ENCODE measurements around the gene CEP112. TPM values are rescaled to one million over a fixed set of nuclear protein-coding genes. Genes with fewer than 3 reads are reported as not detected.

The CEP112 gene
- total RNA-seq, 6 donors from 2014 or later: 14.3 to 70.2 (median 31.0) TPM

- TF ChIP-seq CTCF (IDR thresholded peaks at IDR 0.05) (peak in 4 of 6 experiments; percentile 9 to 59 (median 49)), POLR2A (IDR thresholded peaks at IDR 0.05) (no peak)
- ATAC-seq (ENCODE audit: low FRiP score in 2 of 2): no peak
- Histone ChIP-seq H3K9me3 (peaks cover 0 to 16% (median 3%) of the 10 kb centered on the region in 4 donors), H3K4me1 (no peaks in the 10 kb centered on the region), H3K27me3 (no peaks in the 10 kb centered on the region), H3K27ac (no peak overlapping the region), H3K4me3 (no peak overlapping the region), H3K36me3 (no peaks in the 10 kb centered on the region)
- WGBS, 2 donors: 76 to 77% methylated on average over 2 of the region's 2 CpGs
- no peak for DNase-seq
Observed at GRCh38 chr17:65987988-65988387, 203.9 kb downstream of the CEP112 start.

GRCh38 chr17:65985571-65985970 is 206.4 kb downstream of the CEP112 start:
- DNase-seq (no peak), ATAC-seq (ENCODE audit: low FRiP score in 2 of 2) (no peak)
- 91 to 94% methylated on average over 3 of the region's 3 CpGs for WGBS, 2 donors
- TF ChIP-seq POLR2A (IDR thresholded peaks at IDR 0.05): no peak
- no peak for TF ChIP-seq CTCF (IDR thresholded peaks at IDR 0.05)
- TF ChIP-seq EP300 (IDR thresholded peaks at IDR 0.05): no peak
- no peak for TF ChIP-seq POLR2AphosphoS5 (IDR thresholded peaks at IDR 0.05)
- no peaks in the 10 kb centered on the region for H3K36me3 ChIP-seq
- H3K27ac ChIP-seq: no peak overlapping the region
- H3K9me3 ChIP-seq: peaks cover 0 to 16% (median 3%) of the 10 kb centered on the region in 4 donors
- H3K4me1 ChIP-seq: no peaks in the 10 kb centered on the region
- H3K4me3 ChIP-seq: no peak overlapping the region
- no peaks in the 10 kb centered on the region for H3K27me3 ChIP-seq

GRCh38 chr17:65984299-65984698 is 207.6 kb downstream of the CEP112 start:
- H3K4me3 ChIP-seq: no peak overlapping the region
- TF ChIP-seq EP300 (IDR thresholded peaks at IDR 0.05): no peak
- no peak for TF ChIP-seq CTCF (IDR thresholded peaks at IDR 0.05)
- no peak for TF ChIP-seq POLR2A (IDR thresholded peaks at IDR 0.05)
- TF ChIP-seq POLR2AphosphoS5 (IDR thresholded peaks at IDR 0.05): no peak
- H3K4me1 ChIP-seq: no peaks in the 10 kb centered on the region
- H3K9me3 ChIP-seq: peaks cover 0 to 14% (median 3%) of the 10 kb centered on the region in 4 donors
- 83 to 87% methylated on average over 3 of the region's 3 CpGs for WGBS, 2 donors
- no peak for ATAC-seq (ENCODE audit: low FRiP score in 2 of 2)
- H3K27ac ChIP-seq: no peak overlapping the region
- H3K27me3 ChIP-seq: no peaks in the 10 kb centered on the region
- DNase-seq: no peak
- H3K36me3 ChIP-seq: no peaks in the 10 kb centered on the region

GRCh38 chr17:65978871-65979270 is 213.1 kb downstream of the CEP112 start:
- H3K4me1 ChIP-seq: no peaks in the 10 kb centered on the region
- no peak overlapping the region for H3K4me3 ChIP-seq
- 61 to 78% methylated on average over 1 of the region's 1 CpG for WGBS, 2 donors
- H3K9me3 ChIP-seq: no peaks in the 10 kb centered on the region
- no peak for DNase-seq
- no peak for ATAC-seq (ENCODE audit: low FRiP score in 2 of 2)
- H3K27me3 ChIP-seq: no peaks in the 10 kb centered on the region
- no peak overlapping the region for H3K27ac ChIP-seq
- TF ChIP-seq EP300 (IDR thresholded peaks at IDR 0.05): no peak
- no peak for TF ChIP-seq POLR2A (IDR thresholded peaks at IDR 0.05)
- H3K36me3 ChIP-seq: no peaks in the 10 kb centered on the region

- H3K36me3 ChIP-seq: no peaks in the 10 kb centered on the region
- H3K4me1 ChIP-seq: no peaks in the 10 kb centered on the region
- no peaks in the 10 kb centered on the region for H3K9me3 ChIP-seq
- DNase-seq: no peak
- no peak overlapping the region for H3K27ac ChIP-seq
- no peaks in the 10 kb centered on the region for H3K27me3 ChIP-seq
- TF ChIP-seq POLR2A (IDR thresholded peaks at IDR 0.05) (no peak), POLR2AphosphoS5 (IDR thresholded peaks at IDR 0.05) (no peak), EP300 (IDR thresholded peaks at IDR 0.05) (no peak), CTCF (IDR thresholded peaks at IDR 0.05) (no peak)
- WGBS, 2 donors: 84 to 86% methylated on average over 10 of the region's 10 CpGs
- no peak overlapping the region for H3K4me3 ChIP-seq
- ATAC-seq (ENCODE audit: low FRiP score in 2 of 2): no peak
Observed at GRCh38 chr17:65977041-65977440, 214.9 kb downstream of the CEP112 start.
